Stimulated activated CD8-positive, alpha-beta memory T cell treated with anti-CD3 and anti-CD28 coated beads, Interleukin-12 subunit alpha, Interleukin-12 subunit beta, amount 100 ng/mL, for 1 hour (primary cell): ENCODE results near the gene RGMB.

Source experiments
- DNase-seq: peaks from one replicate; pipeline ENCODE4 v3.0.0-alpha.2; 2020; ENCODE audit warnings: low read depth

RGMB gene

GRCh38 chr5:98827588-98828284, 54.3 kb downstream of the RGMB start:
- no peak for DNase-seq

- DNase-seq, result no peak
Measured at GRCh38 chr5:98836175-98836574, 62.7 kb downstream of the RGMB start.

GRCh38 chr5:98839469-98840383, 66.3 kb downstream of the RGMB start:
- DNase-seq, result no peak

- no peak for DNase-seq
Measured at GRCh38 chr5:98840946-98841345, 67.5 kb downstream of the RGMB start.

GRCh38 chr5:98843481-98843880, 70.0 kb downstream of the RGMB start:
- DNase-seq, result no peak

- DNase-seq, result no peak
Measured at GRCh38 chr5:98844865-98845264, 71.4 kb downstream of the RGMB start.

- DNase-seq, result no peak
Measured at GRCh38 chr5:98845878-98846277, 72.4 kb downstream of the RGMB start.
